Right forelimb (tissue), 1 donor: Measurements from ENCODE around the gene POPDC3.
A peak's percentile ranks its signal among the peaks of the same experiment; 100 is the strongest.
"Not testable (repeated sequence)": the region's sequence is repeated elsewhere in the genome, so short reads cannot be mapped to it uniquely, and the experiment has no call there.

ENCODE experiments used
- DNase-seq: peaks from one replicate; pipeline ENCODE4 v3.0.0-alpha.2; 2018

POPDC3 gene, protein sequence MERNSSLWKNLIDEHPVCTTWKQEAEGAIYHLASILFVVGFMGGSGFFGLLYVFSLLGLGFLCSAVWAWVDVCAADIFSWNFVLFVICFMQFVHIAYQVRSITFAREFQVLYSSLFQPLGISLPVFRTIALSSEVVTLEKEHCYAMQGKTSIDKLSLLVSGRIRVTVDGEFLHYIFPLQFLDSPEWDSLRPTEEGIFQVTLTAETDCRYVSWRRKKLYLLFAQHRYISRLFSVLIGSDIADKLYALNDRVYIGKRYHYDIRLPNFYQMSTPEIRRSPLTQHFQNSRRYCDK

DNA sequence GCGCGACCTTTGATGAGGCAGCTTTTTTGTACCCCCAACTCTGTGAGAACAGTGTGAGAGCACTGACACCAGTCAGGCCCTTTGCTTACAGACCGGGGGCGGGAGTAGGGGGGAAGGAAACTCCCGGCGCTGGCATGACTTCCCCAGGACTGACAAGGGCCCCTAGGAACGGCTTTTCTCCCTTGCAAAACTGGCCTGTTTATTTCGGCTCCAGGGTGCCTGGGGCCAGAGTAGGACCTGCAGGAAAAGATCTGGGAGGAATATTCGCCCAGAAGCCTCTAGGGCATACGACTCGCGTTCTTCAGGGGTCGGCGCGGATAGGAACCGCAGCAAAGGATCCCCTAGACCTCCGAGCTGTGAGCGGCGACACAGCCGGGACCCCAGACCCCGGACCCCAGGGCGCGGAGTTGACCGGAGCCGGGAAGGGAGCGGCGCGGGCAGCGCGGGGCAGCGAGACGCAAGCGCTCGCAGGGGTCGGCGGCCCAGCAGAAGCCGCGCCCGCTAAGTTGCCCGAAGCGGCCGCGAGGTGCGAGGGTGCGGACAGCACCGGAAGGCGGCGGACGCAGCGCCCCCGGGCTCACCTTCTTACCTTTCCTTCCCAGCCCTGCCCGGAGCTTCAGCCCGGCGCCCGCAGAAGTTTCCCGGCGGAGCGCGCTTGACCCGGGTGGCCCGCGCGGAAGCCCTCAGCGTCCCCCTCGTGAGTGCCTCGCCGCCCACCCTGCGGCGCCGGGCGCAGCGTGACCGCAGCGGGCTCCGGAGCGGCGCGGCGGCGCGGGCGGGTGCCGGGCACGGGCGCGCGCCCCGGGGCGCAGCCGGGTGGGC is at the start of gene POPDC3:
Gene POPDC3 (minus strand): TSS at position 771 of the 822 bp plus-strand sequence. CDS start 18,105 bp downstream, outside the sequence.
- DNase-seq = peak; percentile 60

DNA sequence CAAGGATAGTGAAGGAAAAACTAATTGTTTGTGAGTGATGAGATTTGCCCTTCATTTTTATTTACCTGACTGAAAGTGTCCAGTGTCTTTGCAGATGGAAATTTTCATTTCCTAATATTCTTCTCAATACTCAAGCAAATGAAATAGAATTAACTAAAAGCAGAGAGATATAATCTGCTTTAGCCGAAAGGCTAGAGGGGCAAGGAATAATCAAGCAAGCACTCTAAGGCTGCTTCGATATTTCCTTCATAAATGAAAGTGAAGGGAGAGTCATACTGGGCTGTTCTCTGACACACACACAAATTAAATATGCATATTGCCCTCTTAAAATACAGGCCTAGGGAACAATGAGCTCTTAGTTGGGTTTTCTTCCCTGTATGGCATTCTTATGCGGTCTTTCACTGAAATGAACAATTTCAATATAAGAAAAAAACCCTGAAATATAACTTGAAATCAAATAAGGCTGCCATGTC is 47.5 kb upstream of the POPDC3 start:
- DNase-seq = no peak

DNA sequence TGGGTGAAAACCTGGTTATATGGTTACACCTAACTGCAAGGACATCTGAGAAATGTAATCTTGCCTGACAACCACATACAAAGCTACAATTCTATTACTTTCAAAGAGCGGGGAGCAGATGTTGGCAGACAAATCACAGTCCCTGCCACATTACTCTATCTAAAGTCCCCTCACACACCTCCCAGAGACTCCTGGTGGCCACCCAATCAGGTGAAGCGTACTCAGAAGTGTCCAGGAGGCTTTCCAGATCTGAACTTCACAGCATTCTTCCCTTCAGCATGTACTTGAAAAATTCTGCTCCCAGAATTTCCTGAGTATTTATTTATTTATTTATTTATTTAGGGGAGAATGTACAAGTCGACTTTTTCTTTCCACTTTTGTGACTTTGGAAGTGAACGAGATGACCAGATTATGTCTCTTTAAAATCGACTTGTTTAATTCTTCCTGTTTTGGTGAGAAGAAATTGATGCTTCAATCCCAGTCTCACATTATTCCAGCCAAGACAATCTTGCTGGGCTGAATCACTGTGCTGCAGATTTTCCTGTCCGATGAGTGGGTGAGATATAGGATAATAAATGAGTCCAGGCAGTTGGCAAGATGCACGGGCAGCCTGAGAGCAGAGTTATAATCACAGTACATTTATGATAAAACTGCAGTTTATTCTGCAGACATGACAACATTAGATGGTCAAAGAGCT is 46.9 kb upstream of the POPDC3 start:
- DNase-seq = no peak

DNA sequence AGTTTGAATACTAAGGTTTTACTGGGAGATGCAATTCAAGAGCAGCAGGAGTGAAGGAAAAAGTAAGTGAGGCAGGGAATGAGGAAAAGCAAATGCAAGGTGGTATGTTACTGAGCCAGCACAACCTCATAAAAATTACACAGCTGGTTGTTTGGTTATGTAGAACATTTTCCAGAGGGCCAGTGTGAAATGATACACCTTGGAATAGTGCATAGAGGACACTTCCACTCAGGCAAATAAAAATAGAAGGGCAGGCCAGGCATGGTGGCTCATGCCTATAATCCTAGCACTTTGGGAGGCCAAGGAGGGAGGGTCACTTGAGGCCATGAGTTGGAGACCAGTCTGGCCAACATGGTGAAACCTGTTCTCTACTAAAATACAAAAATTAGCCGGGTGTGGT is 43.4 kb upstream of the POPDC3 start:
- no peak for DNase-seq

DNA sequence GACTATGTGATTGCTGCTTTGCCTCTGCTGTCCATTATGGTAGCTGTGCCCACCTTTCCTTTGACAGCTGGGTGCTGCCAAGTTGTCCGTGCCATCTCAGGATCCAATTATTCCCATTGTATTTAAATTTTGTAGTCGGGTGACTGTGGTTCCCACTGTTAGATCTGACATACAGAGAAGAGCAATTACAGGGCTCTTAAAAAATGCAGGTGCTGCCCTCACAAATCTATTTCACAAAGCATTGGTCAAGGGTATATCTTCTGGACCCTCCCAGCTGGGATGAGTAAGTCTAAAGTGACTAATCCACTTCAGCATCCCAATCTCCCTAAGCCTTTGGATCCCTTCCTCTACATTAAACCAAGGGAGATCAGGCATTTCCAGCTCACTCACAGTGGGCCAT is 41.4 kb upstream of the POPDC3 start:
- DNase-seq = not testable (repeated sequence)

DNA sequence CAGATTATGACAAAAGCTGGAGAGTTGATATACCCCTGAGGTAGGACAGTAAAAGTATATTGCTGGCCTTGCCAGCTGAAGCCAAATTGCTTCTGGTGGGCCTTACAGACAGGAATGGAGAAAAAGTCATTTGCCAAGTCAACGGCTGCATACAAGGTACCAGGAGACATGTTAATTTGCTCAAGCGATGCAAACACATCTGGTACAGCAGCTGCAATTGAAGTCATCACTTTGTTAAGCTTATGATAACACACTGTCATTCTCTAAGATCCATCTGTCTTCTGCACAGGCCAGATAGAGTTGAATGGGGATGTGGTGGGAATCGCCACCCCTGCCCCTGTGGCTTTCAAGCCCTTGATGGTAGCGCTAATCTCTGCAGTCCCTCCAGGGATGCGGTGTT is 40.4 kb upstream of the POPDC3 start:
- no peak for DNase-seq

DNA sequence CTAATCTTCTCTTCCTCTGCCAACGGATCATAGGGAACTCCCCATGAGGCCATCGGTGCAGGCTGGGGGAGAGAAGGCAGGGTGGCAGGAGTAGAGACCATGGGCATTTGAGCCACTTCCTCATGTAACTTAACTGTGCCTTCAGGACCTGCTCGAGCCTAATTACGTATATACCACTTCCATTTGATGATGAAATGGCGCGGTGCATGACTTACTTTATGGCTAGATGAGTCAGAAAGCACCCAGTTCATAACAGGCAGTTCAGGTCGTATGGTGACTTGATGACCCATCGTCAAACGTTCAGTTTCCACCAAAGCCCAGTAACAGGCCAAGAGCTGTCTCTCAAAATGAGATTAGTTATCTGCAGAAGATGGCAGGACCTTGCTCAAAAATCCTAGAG is 39.4 kb upstream of the POPDC3 start:
- not testable (repeated sequence) for DNase-seq

DNA sequence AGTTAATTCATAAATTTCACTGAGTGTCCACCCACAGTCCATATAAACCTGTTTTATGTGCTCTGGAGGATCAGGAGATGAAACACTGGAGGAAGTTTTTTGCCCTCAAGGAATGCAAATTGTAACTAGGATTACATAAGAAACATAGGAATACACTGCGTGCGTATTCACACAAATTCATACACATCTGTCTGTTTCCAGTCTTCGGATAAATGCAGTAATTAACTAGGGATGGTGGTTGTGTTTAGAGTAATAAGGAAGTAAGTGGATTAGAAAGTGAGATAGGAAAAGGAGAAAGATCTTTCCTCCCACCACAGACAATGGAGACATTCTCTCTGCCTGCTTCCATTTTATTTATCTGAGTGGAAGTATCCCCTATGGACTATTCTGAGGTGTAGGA is 35.7 kb upstream of the POPDC3 start:
- DNase-seq = no peak

DNA sequence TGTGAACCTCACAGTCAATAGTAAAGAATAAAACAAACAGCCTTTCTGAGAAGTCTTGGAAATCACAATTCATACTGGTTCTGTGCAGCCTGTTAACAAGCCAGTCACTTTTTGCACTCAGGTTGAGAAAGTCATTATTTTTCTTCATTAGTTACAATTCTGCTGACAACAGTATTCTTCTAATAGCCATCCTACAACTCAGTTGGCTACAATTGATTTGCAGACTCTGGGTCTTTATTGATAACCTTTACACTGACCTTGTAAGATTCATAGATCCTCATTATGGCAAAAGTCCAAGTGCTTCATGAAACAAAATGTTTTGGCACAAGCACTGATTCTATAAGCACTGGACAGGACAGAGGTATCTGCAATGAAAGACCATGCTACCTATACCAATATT is 34.9 kb upstream of the POPDC3 start:
- DNase-seq = no peak

DNA sequence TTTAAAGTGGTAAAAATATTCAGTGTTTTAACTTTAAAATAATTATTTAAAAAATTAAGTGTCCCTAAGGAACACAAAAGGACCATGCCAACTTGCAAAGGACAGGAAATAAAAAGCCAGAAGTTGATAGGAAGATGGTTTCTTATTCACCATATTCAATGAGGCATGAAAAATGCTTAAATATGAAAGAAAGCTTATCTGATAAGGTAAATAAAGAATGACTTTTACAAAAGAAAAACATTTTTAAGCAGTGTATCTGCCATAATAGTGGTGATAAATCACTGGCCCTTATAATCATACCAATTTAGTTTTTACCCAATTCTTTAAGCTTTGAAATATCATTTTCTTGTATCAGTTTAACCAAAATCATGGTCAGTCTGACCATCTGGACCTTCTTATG is 33.5 kb upstream of the POPDC3 start:
- no peak for DNase-seq

DNA sequence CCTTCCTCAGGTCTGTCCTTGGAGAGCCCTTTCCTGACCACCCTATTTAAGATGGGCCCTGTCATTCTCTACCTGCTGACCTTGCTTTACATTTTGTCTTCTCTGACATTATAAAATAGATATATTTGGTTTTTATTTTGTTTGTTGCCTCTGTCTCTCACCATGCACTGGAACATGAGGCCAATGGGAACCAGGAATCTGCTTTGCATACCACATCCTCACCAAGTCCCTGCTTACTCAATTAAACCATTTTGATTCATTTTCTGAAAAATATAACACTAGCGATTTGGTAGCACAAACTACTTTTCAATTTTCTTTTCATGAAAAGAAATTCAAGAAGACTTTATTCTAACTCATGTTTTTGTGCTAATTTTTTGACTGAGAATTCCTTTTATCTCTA is 32.8 kb upstream of the POPDC3 start:
- no peak for DNase-seq

DNA sequence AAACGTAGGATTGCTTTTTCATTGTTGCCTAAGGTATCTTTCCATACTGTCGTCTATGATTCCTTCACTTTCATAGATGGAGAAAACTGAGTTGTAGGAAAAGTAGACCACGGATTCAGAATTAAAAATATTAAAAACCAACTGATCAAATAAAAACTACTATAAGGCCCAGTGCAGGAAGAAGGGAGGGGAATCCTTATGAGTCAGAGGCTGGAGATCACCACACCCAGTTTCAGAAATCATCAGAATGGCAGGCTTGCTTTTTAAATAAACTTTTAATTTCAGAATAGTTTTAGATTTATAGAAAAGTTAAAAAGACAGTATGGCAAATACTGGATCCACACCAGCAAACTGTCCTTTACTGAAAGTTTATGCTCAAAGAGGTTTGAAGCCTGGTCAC is 32.0 kb upstream of the POPDC3 start:
- no peak for DNase-seq

DNA sequence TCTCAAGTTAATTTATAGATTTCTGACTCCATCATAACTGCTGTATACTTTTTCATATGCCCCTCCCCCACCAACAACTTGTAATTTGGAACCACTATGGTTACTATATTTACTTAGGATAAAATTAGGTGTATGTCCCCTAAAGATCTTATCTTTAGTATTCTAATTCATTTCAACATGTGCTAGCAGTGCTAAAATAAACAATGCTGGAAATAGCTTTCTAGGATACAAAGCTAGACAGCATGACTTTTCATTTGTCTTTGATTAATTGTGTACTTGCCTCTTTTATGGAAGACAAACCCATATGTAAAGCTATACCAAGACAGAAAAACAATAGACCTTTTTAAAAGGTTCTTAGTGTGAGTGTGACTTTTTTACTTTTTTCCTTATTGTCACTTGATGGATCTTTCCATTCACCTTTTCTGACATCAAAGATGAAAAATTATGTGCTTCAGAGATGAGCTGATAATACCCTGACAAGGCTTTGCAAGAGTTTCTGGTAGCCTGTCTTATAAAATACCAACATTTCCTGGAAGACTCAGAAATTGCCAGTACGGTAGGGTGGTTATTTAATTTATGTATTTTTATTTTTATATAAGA is 31.2 kb upstream of the POPDC3 start:
- DNase-seq = no peak

DNA sequence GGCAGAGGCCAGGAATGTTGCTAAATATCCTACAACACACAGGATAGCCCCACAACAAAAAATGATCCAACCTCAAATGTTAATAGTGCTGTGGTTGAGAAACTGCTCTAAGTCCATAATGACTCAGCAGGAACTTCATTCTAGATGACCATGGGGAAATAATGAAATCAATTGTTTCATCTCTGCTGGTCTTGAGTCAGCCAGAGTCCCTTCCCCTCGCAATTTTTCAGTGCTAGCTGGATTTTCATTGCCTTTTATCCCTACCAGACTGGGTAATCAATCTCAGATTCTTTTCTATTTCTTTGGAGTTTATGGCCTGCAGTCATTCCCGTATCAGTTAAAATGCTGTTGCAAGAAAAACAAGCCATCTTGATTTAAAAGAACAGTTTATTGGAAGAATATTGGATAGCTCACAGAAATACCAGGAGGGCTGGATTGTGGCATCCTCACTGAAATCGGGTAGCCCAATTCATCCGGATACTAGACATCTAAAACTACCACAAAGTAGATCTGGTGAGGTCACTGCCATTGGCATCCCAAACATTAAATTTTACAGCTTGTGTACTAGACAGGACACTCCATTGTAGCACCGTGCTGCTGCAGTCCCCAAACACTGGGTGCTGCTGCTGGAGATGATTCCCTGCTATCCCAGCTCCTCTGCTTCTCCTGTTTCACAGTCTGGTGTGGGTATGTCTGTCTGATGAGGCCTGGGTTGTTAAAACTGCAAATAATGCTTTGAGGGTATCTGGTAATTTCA is 30.3 kb upstream of the POPDC3 start:
- DNase-seq = no peak

DNA sequence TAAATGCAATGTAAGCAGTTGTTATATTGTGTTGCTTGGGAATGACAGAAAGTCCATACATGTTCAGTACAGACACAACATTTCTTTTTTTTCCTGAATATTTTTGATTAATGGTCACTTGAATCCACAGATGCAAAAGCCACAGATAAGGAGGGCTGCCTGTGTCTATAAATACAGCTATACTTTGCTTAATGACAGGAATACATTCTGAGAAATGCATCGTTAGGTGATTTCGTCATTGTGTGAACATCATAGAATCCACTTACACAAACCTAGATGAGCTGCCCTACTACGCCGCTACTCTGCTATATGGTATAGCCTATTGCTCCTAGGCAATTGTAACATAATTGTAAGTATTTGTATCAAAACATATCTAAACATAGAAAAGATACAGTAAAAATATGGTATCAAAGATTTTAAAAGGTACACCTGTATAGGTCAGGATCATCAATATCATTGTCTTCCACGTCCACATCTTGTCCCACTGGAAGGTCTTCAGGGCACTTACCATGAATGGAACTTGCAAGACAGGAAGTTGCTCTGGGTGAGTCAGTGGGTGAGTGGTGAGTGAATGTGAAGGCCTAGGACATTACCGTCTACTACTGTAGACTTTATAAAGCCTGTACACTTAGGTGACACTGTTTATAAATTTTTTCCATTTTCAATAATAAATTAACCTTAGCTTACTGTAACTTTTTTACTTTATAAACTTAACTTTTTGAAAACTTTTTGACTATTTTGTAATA is 27.9 kb upstream of the POPDC3 start:
- DNase-seq = no peak

DNA sequence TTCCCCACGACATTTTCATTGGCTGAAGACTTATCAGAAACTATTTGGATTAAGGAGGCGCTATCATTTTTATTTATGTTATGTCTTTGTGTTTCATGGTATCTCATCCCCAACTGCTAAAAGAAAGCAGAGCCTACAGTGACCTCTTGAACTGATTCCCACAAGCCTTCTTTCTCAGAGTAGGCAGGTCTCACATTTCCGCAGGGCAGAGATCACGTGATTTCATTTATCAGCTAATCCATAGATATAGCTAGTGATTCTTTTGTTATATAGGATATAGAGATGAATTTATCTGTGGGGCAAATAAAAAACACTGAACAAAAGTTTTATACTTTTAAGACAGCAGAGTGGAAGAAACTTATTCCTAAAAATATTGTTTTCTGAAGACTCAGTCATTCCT is 25.0 kb upstream of the POPDC3 start:
- no peak for DNase-seq

DNA sequence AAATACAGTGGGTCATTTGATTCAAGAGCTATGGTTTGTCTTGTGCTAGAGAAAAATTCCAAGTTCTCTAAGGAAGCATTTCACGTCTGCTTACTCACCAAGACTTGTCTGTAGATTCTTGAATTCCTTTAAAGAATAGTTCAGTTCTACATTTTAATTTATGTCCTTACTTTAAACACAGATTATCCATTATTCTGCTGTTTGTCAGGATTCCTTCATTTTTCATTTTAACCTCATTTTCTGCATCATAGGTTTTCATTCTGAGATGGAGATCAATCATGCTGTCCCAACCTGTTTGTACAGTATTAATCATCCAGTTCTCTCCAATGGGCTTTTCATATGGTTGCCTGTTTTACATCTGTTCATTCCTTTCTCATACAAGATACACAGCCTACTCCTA is 24.5 kb upstream of the POPDC3 start:
- DNase-seq = no peak

DNA sequence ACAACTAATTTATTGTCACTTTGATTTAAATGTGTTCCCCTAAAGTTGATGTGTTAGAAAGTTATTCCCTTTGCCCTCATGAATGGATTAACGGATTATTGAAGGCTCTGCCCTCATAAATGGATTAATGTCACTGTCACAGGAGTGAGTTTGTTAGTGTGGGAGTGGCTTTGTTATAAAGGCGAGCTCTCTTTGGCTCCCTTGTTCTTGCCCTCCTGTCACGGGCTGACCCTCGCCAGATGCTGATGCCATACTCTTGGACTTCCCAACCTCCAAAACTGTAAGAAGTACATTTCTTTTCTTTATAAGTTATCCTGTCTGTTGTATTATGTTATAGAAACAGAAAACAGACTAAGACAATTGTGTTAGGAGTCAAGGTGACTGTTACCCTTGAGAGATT is 22.7 kb upstream of the POPDC3 start:
- DNase-seq = no peak

DNA sequence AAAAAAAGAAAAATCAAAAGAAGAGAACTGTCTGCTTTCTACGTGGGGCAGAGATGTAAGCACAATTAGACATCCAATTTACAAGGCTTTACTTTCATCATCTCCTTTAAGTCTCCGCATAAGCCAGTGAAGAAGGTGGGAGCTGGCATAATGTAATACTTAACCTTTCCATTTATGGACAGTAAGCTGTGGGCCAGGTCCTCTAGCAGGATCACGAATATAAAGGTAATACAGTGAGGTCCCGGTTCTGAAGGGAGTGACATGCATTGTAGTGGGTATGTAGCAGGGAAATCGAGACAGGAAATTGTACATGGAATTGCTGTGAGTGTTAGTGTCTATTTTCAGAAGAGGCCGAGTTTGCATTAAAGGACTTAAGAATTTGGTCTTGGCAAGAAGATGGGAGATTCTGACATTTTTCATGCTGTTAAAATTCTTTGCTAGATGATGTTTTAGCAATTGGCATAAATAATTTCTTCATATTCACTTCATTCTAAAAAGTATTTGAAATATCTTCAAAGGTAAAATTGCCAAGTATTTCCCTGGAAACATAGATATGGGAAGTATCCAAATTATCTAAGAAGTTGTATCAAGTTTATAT is 20.4 kb upstream of the POPDC3 start:
- DNase-seq = no peak

DNA sequence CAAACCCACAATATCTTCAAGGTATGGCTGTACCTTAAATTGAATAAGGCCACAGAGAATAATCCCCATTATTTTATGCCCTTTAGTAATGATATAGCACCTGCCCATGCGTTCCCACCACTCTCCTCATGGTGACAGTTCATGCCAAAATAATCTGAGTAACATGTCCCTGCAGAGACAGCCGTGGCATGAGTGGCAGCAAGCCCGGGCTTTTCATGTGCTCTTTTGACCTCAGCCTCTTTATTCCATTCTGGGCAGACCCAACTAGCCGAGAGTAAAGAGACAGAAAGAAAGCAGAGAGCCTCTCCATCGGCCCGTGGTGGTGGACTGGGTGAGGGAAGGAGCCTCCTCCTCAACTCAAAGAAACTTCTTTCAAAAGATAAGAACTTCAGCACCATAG is 19.9 kb upstream of the POPDC3 start:
- no peak for DNase-seq

DNA sequence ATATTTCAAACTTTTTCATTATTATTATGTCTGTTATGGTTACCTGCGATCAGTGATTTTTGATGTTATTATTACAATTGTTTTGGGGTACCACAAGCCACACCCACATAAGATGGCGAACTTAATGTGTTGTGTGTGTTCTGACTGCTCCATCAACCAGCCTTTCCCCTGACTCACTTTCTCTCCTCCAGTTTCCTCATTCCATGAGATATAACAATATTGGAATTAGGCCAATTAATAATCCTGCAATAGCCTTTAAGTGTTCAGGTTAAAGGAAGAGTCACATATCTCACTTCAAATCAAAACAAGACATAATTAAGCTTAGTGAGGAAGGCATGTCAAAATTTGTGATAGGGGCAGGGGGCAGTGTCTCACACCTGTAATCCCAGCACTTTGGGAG is 16.3 kb upstream of the POPDC3 start:
- DNase-seq = no peak
